Measurements from ENCODE around the gene ZNF597.

DNA sequence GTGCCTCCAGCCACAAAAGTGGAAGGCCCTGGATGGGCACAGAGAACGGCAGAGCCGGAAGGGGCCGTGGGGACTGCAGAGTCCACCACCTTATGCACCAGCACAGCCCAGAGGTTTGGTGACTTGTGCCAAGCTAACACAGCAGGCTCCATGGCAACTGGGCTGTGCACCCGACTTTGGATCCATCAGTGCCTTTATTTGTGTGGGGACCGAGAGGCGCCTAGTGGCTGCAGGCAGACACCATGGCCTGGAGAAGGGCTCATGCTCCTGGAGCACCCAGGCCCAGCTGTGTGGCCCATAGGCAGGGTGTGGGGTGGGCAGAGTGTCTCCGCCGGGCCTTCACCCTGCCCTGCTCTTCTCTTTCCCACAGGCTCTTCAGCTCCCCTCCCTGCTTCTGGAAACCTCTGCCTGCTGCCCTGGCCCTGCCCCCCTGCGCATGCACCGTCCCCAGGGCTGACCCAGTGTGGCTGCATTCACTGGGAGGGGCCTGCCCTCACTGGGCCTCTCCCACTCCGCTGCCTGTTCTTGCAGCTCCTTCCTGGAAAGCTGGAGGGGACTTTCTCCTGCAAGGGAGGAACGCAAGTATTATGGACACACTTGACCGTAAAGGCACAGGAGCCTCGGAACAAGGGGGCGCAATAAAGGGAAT lies 41.9 kb upstream of the ZNF597 start:
- TF ChIP-seq POLR2A (IDR thresholded peaks at IDR 0.05; ENCODE audit: low read depth, low read length) (no peak), TAF1 (IDR thresholded peaks at IDR 0.05; ENCODE audit: borderline replicate concordance, low read depth, low read length) (no peak)
